GM21447 (cell line): ENCODE results near the gene IGLL5.
"Not testable (repeated sequence)": the region's sequence is repeated elsewhere in the genome, so short reads cannot be mapped to it uniquely, and the experiment has no call there.

Source experiments
- ATAC-seq: cut with Tn5 transposase; IDR thresholded peaks from one replicate; pipeline ENCODE4 v1.9.1; 2021; ENCODE audit not compliant: unreplicated experiment

The IGLL5 gene

DNA sequence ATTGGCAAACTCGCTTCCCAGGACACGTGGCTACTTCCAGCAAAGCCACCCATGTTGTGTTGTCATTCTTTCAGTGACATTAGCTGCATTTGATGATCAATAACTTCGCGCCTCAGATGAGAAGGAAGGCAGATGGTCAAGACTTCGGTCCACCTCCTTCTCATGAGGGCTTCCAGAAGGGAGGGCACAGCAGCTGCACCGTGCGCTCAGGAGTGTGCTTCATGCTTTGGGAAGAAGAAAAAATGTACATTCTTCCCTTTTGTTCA, 25.3 kb downstream of the IGLL5 start:
- ATAC-seq: no peak

DNA sequence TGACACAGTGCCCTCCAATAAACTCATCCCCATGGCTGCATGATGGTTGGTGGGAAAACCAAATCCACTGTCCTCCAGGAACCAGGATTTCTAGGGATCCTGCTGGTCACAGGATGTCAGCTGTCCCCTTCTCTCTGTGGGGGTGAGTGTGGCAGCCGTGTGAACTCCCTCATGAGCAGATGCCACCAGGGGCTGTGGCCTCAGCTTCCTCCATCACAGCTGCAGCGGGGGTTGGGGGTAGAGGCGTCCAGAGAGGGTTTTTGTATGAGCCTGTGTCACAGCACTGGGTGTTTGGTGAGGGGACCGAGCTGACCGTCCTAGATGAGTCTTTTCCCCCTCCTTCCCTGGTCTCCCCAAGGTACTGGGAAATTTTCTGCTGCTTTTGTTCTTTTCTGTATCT, 26.4 kb downstream of the IGLL5 start:
- no peak for ATAC-seq

DNA sequence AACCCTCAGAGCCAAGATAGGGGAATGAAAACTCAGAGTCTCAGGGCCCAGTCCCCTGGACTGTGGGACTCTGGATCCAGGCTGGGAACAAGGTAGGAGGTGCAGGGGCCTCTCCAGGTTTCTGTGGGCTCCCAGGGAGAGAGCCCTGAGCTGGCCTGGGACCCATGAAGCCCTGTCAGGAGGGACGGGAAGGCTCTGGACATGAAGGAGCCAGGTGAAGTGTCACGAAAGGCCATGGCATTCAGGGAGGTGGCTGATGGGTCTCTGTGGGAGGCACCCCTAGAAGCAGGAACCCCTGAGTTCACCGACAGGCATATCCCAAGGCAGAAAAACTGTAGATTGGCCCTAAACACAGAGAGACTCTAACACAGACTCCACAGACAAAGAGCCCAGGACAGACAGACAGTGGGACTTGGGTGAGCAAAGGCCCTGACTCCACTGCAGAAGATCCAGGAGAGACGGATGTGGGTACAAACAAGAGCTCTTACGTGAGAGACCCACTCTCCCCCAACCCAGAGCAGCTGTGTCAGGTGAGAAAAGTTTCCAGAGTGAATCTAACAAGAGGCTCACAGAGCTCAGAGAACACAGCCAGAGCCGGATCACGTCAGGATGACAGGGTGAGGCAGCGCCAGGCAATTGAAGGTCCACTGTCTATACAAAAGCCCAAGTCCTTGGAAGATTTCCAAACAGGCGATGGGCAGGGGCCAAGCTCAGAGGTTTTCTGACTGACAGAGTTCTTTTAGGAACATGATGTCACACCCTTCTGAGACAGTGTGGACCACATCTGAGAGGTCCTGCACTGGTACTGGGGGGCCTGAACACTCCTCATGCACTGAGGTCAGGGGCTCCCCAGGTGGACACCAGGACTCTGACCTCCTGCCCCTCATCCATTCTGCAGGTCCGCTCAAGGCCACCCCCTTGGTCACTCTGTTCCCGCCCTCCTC, 27.4 kb downstream of the IGLL5 start:
- ATAC-seq: no peak

DNA sequence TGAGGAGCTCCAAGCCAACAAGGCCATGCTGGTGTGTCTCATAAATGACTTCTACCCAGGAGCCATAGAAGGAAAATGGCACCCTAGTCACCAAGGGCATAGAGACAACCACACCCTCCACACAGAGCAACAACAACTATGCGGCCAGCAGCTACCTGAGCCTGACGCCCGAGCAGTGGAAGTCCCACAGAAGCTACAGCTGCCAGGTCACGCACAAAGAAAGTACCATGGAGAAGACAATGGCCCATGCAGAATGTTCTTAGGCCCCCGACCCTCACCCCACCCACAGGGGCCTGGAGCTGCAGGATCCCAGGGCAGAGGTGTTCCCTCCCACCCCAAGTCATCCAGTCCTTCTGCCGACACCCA, 28.0 kb downstream of the IGLL5 start:
- no peak for ATAC-seq

DNA sequence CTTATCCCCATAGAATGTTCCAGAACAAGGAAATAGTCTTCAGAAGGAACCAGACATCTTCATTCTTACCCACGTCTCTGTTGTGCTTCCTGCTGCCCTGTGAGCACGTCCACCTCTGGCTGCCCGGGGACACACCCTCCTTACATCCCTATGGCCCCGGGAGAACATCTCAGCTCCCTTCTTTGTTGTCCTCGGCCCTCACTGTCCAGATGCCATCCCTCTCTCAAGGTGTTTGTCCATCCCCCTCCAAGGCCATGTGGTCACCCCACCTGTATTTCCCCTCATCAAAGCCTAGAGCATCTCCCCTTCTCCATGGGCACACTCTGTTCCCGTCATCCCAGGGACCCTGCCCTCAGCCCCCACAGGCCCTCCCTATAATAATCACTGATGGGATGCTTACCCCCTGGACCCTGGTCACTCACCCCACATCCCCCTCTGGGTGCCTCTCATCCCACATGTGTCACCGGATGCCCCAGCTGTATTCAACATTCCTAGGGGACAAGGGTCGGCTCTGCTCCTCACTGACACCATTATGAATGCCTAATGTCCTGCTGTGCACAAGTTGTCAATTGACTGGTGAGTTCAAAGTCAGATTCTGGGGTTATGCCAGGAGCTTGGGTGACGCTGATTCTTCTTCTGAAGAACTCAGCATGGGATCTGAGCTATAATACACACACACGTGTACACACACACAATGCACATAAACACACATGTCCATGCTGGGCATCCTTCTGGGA, 28.8 kb downstream of the IGLL5 start:
- ATAC-seq: no peak

DNA sequence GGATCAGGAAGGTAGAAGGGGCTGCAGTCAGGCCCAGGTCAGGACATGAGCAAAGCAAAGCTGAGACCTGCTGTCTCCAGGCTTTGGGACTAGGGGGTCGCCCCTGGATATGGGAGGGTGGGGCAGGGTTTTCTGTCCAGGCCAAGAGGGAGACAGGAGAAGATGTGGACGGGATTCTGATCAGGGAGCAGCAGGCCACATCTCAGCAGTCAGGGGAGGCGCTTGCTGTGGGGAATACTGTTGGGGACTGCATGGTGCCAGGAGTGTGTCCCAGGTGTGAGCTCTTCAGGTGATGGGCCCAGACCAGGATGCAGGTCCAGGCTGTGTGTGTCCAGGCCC, 29.3 kb downstream of the IGLL5 start:
- no peak for ATAC-seq

DNA sequence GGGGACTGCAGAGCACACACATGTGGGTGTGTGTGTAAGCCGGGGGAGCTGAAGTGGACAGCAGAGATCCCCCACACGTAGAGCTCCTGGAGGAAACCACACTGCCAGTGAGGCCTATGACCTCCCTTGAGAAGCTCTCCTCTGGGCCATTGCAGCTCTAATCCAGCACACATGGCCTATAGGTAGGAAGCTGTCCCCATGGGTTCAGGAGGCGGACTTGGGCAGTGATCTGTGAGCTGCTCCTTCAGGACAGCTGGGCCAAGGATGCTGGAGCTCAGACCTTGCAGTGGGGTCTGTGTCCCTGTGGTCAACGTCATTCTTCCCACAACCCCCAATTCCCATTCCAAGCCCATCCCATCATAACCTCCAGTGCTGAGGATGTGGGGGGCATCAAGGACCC, 29.8 kb downstream of the IGLL5 start:
- no peak for ATAC-seq

DNA sequence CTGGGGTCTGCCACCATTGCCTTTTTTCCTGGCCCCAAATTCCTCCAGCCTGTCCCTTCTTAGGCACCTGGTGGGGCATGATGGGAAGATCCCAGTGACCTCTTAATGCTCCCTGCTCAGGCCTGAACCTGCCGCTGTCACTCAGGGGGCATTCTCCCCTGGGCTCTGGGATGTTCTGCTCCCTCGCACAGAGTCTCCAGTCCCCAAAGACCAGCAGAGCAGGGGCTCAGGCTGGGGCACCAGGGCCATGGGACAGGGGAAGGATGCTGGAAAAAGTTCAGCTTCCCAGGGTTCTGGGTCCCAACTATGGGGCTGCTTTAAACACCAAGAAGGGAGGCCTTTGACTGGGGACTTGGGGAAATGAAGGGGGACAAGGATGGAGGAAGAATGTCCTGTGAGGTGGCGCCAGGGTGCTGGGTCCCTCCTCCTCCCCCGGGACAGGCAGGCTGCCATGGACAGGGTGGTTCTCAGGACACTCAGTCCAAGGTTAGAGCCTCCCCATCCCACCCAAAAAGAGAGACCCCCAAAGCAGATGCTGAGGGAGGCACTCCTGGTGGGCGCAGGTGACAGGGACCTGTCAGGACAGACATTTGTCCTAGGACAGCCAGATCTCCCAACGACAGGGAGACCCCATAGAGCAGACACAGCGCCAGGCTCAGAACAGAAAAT, 30.8 kb downstream of the IGLL5 start:
- ATAC-seq: no peak

DNA sequence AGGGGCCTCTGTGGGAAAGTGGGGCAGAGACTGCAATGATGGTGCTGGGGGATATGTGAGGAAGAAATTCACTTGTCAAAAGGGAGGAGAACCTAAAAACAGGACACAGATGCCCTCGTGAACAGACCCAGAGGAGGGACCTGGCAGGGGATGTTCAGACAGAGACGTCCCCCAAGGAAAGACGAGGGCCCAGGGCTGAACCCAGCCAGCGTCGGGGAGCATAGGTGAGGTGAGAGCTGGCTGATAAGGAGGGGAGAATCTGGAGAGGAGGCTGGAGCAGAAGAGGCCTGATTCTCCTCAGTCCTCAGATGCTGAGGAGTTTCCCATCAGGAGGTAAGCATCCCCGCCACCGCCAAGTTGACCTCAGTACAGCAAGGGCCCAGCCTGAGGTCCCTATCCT, 31.4 kb downstream of the IGLL5 start:
- no peak for ATAC-seq

DNA sequence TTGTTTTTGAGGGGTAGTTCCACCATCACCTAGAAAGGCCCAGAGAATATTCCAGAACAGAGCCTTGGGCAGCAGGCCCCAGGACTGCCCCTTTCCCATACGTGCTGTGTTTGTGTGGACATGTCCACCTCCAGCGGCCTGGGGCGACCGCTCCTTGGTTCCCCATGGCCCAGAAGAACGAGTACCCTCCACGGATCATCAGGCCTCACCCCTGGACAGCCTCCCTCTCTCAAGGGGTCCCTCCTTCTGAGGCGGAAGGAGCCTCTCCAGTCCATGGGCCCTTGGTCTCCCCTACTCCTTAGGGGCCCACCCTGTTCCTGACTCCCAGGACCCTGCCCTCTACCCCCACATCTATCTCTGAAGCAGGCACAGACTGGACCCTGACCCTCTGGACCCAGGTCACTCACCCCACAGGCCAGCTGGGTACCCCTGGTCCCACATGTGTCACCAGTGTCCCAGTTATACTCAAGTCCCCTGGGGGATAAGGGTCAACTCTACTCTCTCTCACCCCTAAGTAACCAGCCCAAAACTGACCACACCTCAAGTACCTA, 32.6 kb downstream of the IGLL5 start:
- no peak for ATAC-seq

DNA sequence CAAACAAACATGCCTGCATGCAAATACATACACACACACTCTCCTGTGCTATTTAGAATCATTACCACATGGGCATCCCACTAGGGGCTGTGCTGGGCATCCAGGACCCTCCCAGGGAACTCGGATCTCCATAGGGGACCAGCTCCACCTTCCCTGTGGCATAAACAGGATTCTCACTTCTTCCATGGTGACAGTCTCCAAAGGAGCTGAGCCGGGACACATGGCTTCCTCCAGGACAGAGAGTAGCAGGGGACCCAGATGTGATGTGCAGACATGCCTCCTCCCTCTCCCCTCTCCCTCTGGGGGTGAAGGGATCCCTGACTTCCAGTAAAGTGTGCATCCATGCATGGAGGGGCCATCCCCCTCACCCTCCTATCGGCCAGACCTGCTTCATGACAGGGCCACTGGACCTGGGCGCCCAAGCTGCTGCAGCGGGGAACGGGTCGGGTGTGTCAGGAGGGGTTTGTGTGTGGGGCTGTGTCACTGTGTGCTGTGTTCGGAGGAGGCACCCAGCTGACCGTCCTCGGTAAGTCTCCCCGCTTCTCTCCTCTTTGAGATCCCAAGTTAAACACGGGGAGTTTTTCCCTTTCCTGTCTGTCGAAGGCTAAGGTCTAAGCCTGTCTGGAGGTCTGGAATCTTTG, 33.4 kb downstream of the IGLL5 start:
- no peak for ATAC-seq

DNA sequence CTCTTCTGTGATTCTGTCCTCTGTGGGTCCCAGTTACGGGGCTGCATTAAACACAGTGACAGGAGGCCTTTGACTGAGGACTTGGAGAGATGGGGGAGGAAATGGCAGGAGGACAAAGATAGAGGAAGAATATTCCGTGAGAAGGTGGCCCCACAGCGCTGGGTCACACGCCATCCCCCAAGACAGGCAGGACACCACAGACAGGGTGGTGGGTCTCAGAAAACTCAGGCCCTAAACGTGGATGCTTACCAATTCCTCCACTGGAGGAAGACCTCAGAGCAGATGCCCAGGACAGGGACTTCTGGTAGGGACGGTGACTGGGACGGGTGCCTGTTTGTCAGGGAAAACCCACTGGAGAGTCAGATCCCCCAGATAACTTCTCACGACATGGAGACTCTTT, 34.0 kb downstream of the IGLL5 start:
- no peak for ATAC-seq

DNA sequence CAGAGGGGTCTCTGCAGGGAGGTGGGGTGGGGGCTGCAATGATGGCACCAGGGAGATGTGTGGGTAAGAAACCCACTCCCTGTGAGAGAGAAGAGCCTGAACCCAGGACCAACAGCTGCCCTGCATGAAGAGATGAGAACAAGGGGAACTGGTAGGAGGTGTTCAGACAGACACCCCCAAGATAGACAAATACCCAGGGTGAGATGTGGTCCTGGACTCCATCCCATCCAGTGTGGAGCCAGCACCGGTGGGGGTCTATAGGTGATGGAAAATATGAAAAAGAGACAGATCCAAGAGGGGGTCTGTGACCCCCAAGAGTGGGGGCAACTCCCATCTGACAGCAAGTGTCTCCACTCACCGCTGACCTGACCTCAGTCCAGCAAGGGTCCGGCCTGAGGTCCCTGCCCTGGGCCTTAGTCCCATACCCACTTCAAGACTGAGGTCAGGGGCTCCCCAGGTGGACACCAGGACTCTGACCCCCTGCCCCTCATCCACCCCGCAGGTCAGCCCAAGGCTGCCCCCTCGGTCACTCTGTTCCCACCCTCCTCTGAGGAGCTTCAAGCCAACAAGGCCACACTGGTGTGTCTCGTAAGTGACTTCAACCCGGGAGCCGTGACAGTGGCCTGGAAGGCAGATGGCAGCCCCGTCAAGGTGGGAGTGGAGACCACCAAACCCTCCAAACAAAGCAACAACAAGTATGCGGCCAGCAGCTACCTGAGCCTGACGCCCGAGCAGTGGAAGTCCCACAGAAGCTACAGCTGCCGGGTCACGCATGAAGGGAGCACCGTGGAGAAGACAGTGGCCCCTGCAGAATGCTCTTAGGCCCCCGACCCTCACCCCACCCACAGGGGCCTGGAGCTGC, 34.7 kb downstream of the IGLL5 start:
- not testable (repeated sequence) for ATAC-seq

DNA sequence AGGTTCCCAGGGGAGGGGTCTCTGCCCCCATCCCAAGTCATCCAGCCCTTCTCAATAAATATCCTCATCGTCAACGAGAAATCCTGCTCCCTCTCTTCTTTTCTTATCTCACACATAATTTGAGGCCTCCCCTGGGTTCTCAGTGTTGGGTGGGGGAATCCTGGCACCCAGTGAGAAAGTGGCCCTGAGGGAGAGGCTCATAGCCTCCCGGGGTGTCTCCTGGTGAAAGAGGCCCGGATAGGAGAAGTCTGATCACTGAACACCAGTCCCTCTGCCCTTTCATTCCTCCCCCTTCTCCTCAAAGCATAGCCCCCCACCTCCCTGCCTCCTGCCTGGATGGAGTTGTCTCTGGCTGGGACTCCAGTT, 35.3 kb downstream of the IGLL5 start:
- no peak for ATAC-seq

DNA sequence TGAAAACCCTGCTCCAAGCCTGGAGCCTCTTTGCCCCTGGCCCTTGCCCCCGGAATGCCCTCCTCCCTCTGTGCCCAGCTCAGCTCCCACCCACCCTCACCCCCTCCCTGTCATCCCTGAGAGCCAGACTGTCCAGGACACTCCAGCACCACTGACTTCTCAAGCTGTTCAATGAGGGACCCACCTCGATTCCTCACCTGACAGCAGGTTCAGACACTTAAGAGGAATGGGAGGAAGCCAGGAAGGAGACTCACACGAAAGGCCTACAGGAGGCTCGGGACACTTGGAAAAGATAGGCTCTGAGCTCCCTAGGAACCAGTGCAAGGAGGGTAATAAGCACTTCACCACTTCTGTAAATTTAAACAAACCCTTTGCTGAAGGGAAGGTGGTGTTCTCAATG, 35.8 kb downstream of the IGLL5 start:
- no peak for ATAC-seq

DNA sequence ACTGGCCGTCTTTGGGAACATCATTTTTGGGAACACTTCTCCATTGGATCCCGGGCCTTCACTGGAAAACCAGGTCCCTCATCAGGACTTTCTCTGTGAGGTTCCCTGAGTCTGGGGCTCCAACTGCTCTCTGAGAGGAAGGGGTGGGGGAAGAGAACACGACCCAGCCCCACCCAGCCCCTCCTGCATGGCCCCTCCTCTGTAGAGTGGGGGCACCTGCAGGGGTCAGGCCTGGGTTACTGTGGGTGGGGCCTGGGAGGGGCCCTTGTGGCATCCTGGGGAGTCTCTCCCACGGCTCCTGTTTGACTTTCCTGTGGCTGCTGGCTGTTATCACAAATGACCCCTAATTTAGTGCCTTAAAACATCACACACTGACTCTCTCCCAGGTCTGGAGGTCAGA, 36.3 kb downstream of the IGLL5 start:
- no peak for ATAC-seq

DNA sequence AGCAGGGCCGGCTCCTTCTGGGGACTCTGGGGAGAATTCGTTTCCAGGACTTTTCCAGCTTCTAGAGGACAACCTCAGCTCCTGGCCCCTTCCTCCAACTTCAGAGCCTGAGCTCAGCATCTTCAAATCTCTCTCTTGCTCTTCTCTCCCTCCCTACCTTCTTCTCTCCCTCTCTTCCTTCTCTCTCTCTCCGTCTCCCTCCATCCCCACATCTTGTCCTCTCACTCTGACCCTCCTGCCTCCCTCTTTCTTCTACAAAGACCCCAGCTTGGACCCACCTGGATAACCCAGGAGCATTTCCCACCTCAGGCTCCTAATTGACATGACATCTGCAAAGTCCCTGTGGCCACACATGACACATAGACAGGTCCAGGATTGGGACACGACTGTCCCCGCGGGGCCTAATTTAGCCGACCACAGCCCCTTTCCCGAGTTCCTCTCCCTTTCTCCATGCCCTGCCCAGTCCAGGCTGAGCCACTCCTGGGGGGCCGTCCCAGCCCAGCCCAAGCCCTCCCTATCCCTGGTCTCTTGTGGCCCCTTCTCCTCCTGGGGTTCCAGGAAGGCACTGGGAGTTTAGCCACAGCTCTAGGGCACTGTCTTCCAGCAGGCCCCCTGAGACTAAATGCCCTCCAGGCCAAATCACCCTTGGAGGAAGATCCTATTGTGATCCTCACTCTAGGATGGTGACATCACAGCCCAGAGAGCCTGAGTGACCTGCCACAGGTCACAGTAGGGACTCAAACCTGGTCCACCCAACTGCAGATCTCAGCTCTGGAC, 36.9 kb downstream of the IGLL5 start:
- no peak for ATAC-seq

DNA sequence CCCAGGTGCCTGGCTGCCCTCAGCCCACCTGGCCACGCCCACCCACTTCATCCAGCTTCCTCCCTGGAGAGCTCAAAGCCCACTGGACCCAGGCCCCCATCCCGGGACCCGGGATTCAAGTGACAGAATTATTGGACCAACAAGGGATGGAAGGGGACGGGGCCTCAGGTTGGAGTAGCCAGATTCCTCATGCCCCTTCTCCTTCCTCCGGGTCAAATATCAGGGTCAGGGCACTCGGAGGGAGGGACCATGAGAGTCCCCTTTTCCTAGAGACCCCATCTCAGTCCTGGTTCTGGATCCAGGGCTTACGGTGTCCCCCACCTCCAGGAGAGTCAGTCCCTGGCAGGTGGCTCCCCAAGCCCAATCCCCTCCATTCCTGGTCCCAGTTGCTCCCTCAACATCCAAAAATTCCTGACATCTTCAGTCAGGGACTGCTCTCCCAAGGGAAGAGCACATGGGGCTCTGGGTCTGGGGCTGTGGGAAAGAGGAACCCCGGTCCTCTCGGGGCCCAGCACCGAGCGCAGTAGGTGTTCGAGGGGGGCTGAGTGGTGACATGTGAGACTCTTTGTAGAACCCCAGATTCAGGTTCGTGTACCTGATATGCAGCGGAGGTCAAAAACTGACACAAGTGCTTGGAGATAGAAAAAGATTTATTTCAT, 37.7 kb downstream of the IGLL5 start:
- no peak for ATAC-seq

DNA sequence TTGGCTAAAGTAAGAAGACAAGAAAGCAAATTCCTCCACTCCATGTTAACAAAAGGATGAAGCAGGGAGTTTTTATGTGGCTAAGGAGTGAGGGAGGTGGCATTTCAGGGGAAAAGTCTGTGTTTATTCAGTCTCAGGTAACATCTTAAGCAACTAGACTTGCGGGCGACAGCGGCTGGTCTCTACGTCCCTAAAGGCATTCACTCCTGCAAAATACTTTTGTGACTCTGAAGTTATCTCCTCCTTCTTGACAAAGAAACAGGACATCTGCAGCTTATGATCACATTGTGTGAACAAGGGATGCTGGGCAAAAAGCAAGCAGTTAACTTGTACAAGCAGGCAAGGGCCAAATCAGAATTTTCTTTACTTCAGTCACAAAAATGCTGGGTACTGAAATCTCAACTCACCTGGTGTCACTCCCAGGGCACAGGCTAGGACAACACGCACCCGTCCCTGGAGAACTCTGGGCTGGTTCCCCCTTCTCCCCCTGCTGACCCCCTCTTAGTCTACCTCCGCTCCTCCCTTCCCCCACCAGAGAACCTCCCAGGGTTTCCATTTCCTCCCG, 38.3 kb downstream of the IGLL5 start:
- ATAC-seq: no peak
